IPS-11a (cell line): ENCODE measurements around the gene ABLIM2.
"Not testable (repeated sequence)": the region's sequence is repeated elsewhere in the genome, so short reads cannot be mapped to it uniquely, and the experiment has no call there.

Experiments used
- H3K4me3 ChIP-seq: one replicate; pipeline ENCODE4 v1.5.1; 2013; ENCODE audit warnings: low read depth, low read length, control low read depth

The ABLIM2 gene

DNA sequence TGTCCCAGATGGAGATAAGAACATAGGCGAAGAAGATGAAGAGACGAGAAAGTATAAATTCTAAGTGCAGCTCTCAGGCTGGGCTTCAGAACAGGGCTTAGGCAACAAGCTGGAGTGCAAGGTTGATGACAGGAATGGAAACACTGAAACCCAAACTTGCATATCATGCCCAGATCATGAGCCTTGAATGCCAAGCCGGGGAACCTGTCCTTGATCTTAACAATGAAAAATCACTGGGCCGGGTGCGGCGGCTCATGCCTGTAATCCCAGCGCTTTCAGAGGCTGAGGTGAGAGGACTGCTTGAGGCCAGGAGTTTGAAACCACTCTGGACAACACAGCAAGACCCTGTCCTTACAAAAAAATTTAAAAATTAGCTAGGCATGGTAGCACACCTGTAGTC, 236.1 kb downstream of the ABLIM2 start:
- H3K4me3 ChIP-seq, result no peak overlapping the region

- H3K4me3 ChIP-seq, result no peak overlapping the region
These were observed 239.6 kb downstream of the ABLIM2 start for GRCh38 chr4:7918981-7919380.

DNA sequence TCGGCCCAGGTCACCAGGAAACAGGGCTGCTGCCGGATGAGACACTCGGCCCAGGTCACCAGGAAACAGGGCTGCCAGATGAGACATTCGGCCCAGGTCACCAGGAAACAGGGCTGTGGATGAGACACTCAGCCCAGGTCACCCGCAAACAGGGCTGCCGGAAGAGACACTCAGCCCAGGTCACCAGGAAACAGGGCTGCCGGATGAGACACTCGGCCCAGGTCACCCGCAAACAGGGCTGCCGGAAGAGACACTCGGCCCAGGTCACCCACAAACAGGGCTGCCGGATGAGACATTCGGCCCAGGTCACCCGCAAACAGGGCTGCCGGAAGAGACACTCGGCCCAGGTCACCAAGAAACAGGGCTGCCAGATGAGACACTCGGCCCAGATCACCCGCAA, 240.4 kb downstream of the ABLIM2 start:
- H3K4me3 ChIP-seq, result not testable (repeated sequence)

DNA sequence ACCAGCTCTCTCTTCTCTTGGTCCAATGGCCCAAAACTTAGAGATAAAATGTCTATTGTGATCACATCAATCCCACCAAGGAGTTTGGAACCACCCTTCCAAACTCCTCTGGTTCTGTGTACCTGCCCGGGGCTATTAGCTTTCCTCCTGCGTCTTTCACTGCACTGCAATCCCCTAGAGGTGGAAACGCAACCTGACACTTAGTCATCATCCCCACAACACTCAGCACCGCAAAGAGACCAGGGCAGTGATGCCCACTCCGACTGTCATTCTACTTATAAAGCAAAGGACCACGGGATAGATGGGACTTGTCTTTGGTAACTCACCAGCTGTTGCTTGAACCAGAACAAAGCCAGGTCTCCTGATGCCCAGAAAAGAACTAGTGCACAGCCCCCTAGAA, 240.9 kb downstream of the ABLIM2 start:
- H3K4me3 ChIP-seq, result no peak overlapping the region

GRCh38 chr4:7915875-7916242, 242.8 kb downstream of the ABLIM2 start:
- H3K4me3 ChIP-seq, result no peak overlapping the region
